M059J (cell line): ENCODE measurements around the gene SETD3. TPM values are rescaled to one million over a fixed set of nuclear protein-coding genes. Genes with fewer than 3 reads are reported as not detected.
"Not testable (repeated sequence)": the region's sequence is repeated elsewhere in the genome, so short reads cannot be mapped to it uniquely, and the experiment has no call there.

Experiments used
- DNase-seq: peaks from one replicate; pipeline ENCODE4 v3.0.0-alpha.2; 2012; ENCODE audit warnings: low read depth
- total RNA-seq: library from RNA; depleted of rRNA; stranded (reverse); fragments of >200 nt; shearing (Covaris generic); gene quantifications from 2 replicates; pipeline ENCODE4 v1.2.3, GENCODE V29; 2014; rRNA removed

The SETD3 gene
- total RNA-seq, 1 experiment from 2014 or later: 41.5 TPM

- peak; percentile 5 for DNase-seq
These were observed 119.7 kb downstream of the SETD3 start for GRCh38 chr14:99360774-99361595.

- no peak for DNase-seq
These were observed 120.8 kb downstream of the SETD3 start for GRCh38 chr14:99359906-99360305.

GRCh38 chr14:99357916-99358390, 122.7 kb downstream of the SETD3 start:
- DNase-seq: no peak

GRCh38 chr14:99357151-99357915, 123.3 kb downstream of the SETD3 start:
- DNase-seq: no peak

GRCh38 chr14:99356031-99356608, 124.5 kb downstream of the SETD3 start:
- no peak for DNase-seq

GRCh38 chr14:99354166-99354875, 126.3 kb downstream of the SETD3 start:
- no peak for DNase-seq

- DNase-seq: no peak
These were observed 127.9 kb downstream of the SETD3 start for GRCh38 chr14:99352688-99353280.

GRCh38 chr14:99351166-99352007, 129.3 kb downstream of the SETD3 start:
- DNase-seq: no peak

GRCh38 chr14:99350751-99351150, 129.9 kb downstream of the SETD3 start:
- no peak for DNase-seq

GRCh38 chr14:99349721-99350495, 130.8 kb downstream of the SETD3 start:
- DNase-seq: no peak

- peak; percentile 26 for DNase-seq
These were observed 131.6 kb downstream of the SETD3 start for GRCh38 chr14:99348816-99349614.

GRCh38 chr14:99348231-99348630, 132.4 kb downstream of the SETD3 start:
- not testable (repeated sequence) for DNase-seq

Other genes with a start within 250 kb of the SETD3 start
- 0.02 TPM in 1 of 2 replicates, not detected in the other for gene BCL11B, start 208.7 kb downstream of the SETD3 start, total RNA-seq
- gene CCNK, start 550 bp upstream of the SETD3 start, total RNA-seq: 11.8 and 12.2 TPM in 2 replicates
- 12.8 and 16.2 TPM in 2 replicates for gene CCDC85C, start 123.3 kb upstream of the SETD3 start, total RNA-seq
- gene HHIPL1, start 164.3 kb upstream of the SETD3 start, total RNA-seq: 0.15 and 1.2 TPM in 2 replicates
- gene CYP46A1, start 203.4 kb upstream of the SETD3 start, total RNA-seq: 0.02 TPM in 1 of 2 replicates, not detected in the other